Heart left ventricle (tissue), 16 donors: Measurements from ENCODE around the gene ZBTB20. TPM values are rescaled to one million over a fixed set of nuclear protein-coding genes. Genes with fewer than 3 reads are reported as not detected.
"Not testable (repeated sequence)": the region's sequence is repeated elsewhere in the genome, so short reads cannot be mapped to it uniquely, and the experiment has no call there.

Experiments
- ATAC-seq, 4 donors: fragments of 200-7000 bp; cut with Tn5 transposase; one replicate each; pipeline ENCODE4 v1.9.1; 2020 to 2022; ENCODE audit warnings: moderate library complexity in 4 of 4, mild to moderate bottlenecking in 3 of 4, moderate number of reproducible peaks in 1 of 4
- DNase-seq, 5 donors: peaks; one replicate each; pipeline ENCODE4 v3.0.0-alpha.2; 2020
- H3K27ac ChIP-seq, 12 donors: fragments of 200-600 bp; sonication (generic) in 4 of 12; one replicate each; pipeline versions ENCODE4 v1.5.0 to v1.8.0; 2016 to 2022; ENCODE audit warnings: mild to moderate bottlenecking in 2 of 12
- H3K27me3 ChIP-seq, 9 donors: fragments of 200-600 bp; sonication (generic) in 2 of 9; one replicate each; pipeline versions ENCODE4 v1.5.1 to v1.8.0; 2016 to 2022; ENCODE audit warnings: mild to moderate bottlenecking in 3 of 9
- H3K36me3 ChIP-seq, 9 donors: fragments of 200-600 bp; sonication (generic) in 2 of 9; one replicate each; pipeline versions ENCODE4 v1.5.0 to v1.8.0; 2018 to 2022; ENCODE audit warnings: mild to moderate bottlenecking in 2 of 9
- H3K4me1 ChIP-seq, 12 donors: fragments of 200-600 bp; sonication (generic) in 4 of 12; one replicate each; pipeline versions ENCODE4 v1.5.0 to v1.8.0; 2016 to 2022; ENCODE audit warnings: mild to moderate bottlenecking in 3 of 12
- H3K4me3 ChIP-seq, 12 donors: fragments of 200-600 bp; sonication (generic) in 4 of 12; one replicate each; pipeline versions ENCODE4 v1.5.0 to v1.8.0; 2017 to 2022; ENCODE audit warnings: mild to moderate bottlenecking in 9 of 12, moderate library complexity in 4 of 12
- H3K9me3 ChIP-seq, 12 donors: fragments of 200-600 bp; sonication (generic) in 4 of 12; one replicate each; pipeline versions ENCODE4 v1.5.0 to v1.8.0; 2016 to 2022; ENCODE audit warnings: mild to moderate bottlenecking in 1 of 12
- CTCF ChIP-seq, 12 donors: fragments of 200-600 bp; sonication (generic) in 4 of 12; IDR thresholded peaks; one replicate each; pipeline versions ENCODE4 v1.5.0 to v1.8.0; 2018 to 2022; ENCODE audit warnings: antibody characterized with exemption in 12 of 12, mild to moderate bottlenecking in 5 of 12
- POLR2A ChIP-seq, 2 donors: fragments of 450-650 bp; IDR thresholded peaks; one replicate each; pipeline ENCODE4 v1.6.1; 2017; ENCODE audit warnings: antibody characterized with exemption in 2 of 2, mild to moderate bottlenecking in 2 of 2, moderate library complexity in 2 of 2
- WGBS, 4 donors: extraction: QIAGEN DNeasy Blood & Tissue Kit in 2 of 4; methylation state at CpG; one replicate each; pipeline versions ENCODE4 v1.1.5 to v1.1.7; 2013 to 2018; 5-methylcytosine and 5-hydroxymethylcytosine counted together
- intact Hi-C, 10 donors: fragments of 100-400 bp; cut with DNase I; formaldehyde crosslinking; loops; one replicate each; pipeline versions ENCODE4 v1.11.1 to v1.14.2; 2022
- polyA plus RNA-seq, 2 donors: library from polyadenylated mRNA; stranded (reverse); fragments of 200-250 nt; gene quantifications; one replicate each; pipeline ENCODE4 v1.2.3, GENCODE V29; 2013
- total RNA-seq, 9 donors: library from RNA; depleted of rRNA in 2 of 9; stranded (reverse); fragments of >200 nt in 2 of 9; fragmentation: NEBNext Ultra II Directional in 3 of 9; extraction: Animal tissue kit (Norgen Biotek cat#: 25700) in 3 of 9; gene quantifications; one replicate each; pipeline versions ENCODE4 v1.1.0 to v1.2.4, GENCODE V29; 2016 to 2023
- donor health status: ischemic (EF 13 %, LVEDD 7.1; RV severe dilation, severe dysfunction).
- donor health status: healthy with polysubstance abuse.
- donor health status: DM: no; HTN: yes; CAD: no.
- donor health status: DM: no; HTN: no; CAD: no.
- donor health status: ischemic (EF 25% LVEDD 6.9; RV normal size, moderate dysfunction).
- donor health status: ischemic (EF 25% LVEDD 5.7; RV mildly dilated, moderate dysfunction).
- donor health status: healthy.
- donor health status: DM: yes; HTN: yes; CAD: no.
- donor health status: ischemic (EF 35%, LVEDD 5.7; RV mildly dilated, moderate dysfunction).
- donor health status: nonischemic (EF 11% LVEDD 7.7; RV severe dilation, severe dysfunction).
- donor health status: DM: yes; HTN: yes; CAD: no.
- donor health status: PGD.
- donor health status: ischemic (EF 29% LVEDD 5.4; RV normal size, mild dysfunction).
- donor health status: nonischemic (EF 23%, LVEDD 6.1; RV moderate dilation, normal function).

ZBTB20 gene
- total and polyA plus RNA-seq, 11 donors: 6.2 to 109 (median 77.3) TPM

GRCh38 chr3:114827495-114827894 lies 319.6 kb downstream of the ZBTB20 start:
- H3K9me3 ChIP-seq: no peaks in the 10 kb centered on the region
- H3K4me3 ChIP-seq: no peak overlapping the region
- H3K27ac ChIP-seq: no peak overlapping the region
- no peak for DNase-seq
- no peaks in the 10 kb centered on the region for H3K36me3 ChIP-seq
- WGBS, 4 donors: 92 to 100% (median 98%) methylated on average over 1 of the region's 1 CpG
- no peak for TF ChIP-seq POLR2A (IDR thresholded peaks at IDR 0.05)
- peak; percentile 49 to 80 (median 66) for TF ChIP-seq CTCF (IDR thresholded peaks at IDR 0.05)
- H3K4me1 ChIP-seq: peaks cover 0 to 6% (median 0%) of the 10 kb centered on the region in 12 donors
- ATAC-seq: peak in 3 of 4 donors; percentile 66 to 68 (median 67)
- intact Hi-C loops: loop anchor here in 9 of 10 donors (2.0 to 10.0 kb wide), 7 partner anchors 257 to 867 kb away; no protein-coding TSS in a partner anchor
- no peaks in the 10 kb centered on the region for H3K27me3 ChIP-seq

- Histone ChIP-seq H3K36me3 (no peaks in the 10 kb centered on the region), H3K9me3 (no peaks in the 10 kb centered on the region), H3K27me3 (no peaks in the 10 kb centered on the region), H3K27ac (no peak overlapping the region), H3K4me1 (peaks cover 0 to 6% (median 0%) of the 10 kb centered on the region in 12 donors), H3K4me3 (no peak overlapping the region)
- ATAC-seq (no peak), DNase-seq (no peak)
- no peak for TF ChIP-seq CTCF (IDR thresholded peaks at IDR 0.05)
- TF ChIP-seq POLR2A (IDR thresholded peaks at IDR 0.05): no peak
- WGBS, 4 donors: 73 to 95% (median 89%) methylated on average over 1 of the region's 1 CpG
- intact Hi-C loops: loop anchor here in 3 of 10 donors (10.0 kb wide), 3 partner anchors 261 to 871 kb away; no protein-coding TSS in a partner anchor
Observed at GRCh38 chr3:114824014-114824413, 323.1 kb downstream of the ZBTB20 start.

- no peak overlapping the region for H3K27ac ChIP-seq
- no peak overlapping the region for H3K4me3 ChIP-seq
- DNase-seq (no peak), ATAC-seq (no peak)
- H3K9me3 ChIP-seq: no peaks in the 10 kb centered on the region
- peaks cover 0 to 6% (median 0%) of the 10 kb centered on the region in 12 donors for H3K4me1 ChIP-seq
- no peaks in the 10 kb centered on the region for H3K27me3 ChIP-seq
- TF ChIP-seq POLR2A (IDR thresholded peaks at IDR 0.05) (no peak), CTCF (IDR thresholded peaks at IDR 0.05) (no peak)
- intact Hi-C loops: loop anchor here in 3 of 10 donors (10.0 kb wide), 3 partner anchors 262 to 872 kb away; no protein-coding TSS in a partner anchor
- no peaks in the 10 kb centered on the region for H3K36me3 ChIP-seq
Observed at GRCh38 chr3:114823061-114823460, 324.0 kb downstream of the ZBTB20 start.

- no peak overlapping the region for H3K4me3 ChIP-seq
- H3K27ac ChIP-seq: no peak overlapping the region
- TF ChIP-seq CTCF (IDR thresholded peaks at IDR 0.05) (no peak), POLR2A (IDR thresholded peaks at IDR 0.05) (no peak)
- H3K9me3 ChIP-seq: no peaks in the 10 kb centered on the region
- peaks cover 0 to 4% (median 0%) of the 10 kb centered on the region in 9 donors for H3K36me3 ChIP-seq
- WGBS, 4 donors: 73 to 81% (median 75%) methylated on average over 2 of the region's 2 CpGs
- ATAC-seq (no peak), DNase-seq (no peak)
- no peaks in the 10 kb centered on the region for H3K4me1 ChIP-seq
- intact Hi-C loops: no loop called here
- no peaks in the 10 kb centered on the region for H3K27me3 ChIP-seq
Observed at GRCh38 chr3:114816052-114816451, 331.0 kb downstream of the ZBTB20 start.

- not testable (repeated sequence) for ATAC-seq
- DNase-seq: peak in 2 of 5 donors; percentile 17 to 49
- 94 to 98% (median 96%) methylated on average over 27 to 49 of the region's 49 CpGs for whole genome bisulfite sequencing, 4 donors
Observed at GRCh38 chr3:114812541-114813238, 334.4 kb downstream of the ZBTB20 start.

More at GRCh38 chr3:114812541-114813238, 334.4 kb downstream of the ZBTB20 start:
- H3K4me1 ChIP-seq, intact Hi-C loops, H3K4me3 ChIP-seq, H3K27me3 ChIP-seq, H3K36me3 ChIP-seq, H3K27ac ChIP-seq: not testable (repeated sequence)
- H3K9me3 ChIP-seq: peaks cover 0 to 12% (median 0%) of the 10 kb centered on the region in 12 donors
